Measurements from ENCODE around the gene CLCN2.

CLCN2 gene

GRCh38 chr3:184296616-184297015 lies 64.8 kb downstream of the CLCN2 start:
- no peak for TF ChIP-seq POLR2AphosphoS5 (IDR thresholded peaks at IDR 0.05; ENCODE audit: low read depth, low read length)
- no peak for TF ChIP-seq POLR2A (IDR thresholded peaks at IDR 0.05; ENCODE audit: low read depth, low read length)
- TF ChIP-seq TAF1 (IDR thresholded peaks at IDR 0.05; ENCODE audit: borderline replicate concordance, low read depth, low read length): no peak
- DNase-seq (ENCODE audit: insufficient read length) (no peak), FAIRE-seq (no peak)
